Measurements from ENCODE around the gene IYD.

The IYD gene

DNA sequence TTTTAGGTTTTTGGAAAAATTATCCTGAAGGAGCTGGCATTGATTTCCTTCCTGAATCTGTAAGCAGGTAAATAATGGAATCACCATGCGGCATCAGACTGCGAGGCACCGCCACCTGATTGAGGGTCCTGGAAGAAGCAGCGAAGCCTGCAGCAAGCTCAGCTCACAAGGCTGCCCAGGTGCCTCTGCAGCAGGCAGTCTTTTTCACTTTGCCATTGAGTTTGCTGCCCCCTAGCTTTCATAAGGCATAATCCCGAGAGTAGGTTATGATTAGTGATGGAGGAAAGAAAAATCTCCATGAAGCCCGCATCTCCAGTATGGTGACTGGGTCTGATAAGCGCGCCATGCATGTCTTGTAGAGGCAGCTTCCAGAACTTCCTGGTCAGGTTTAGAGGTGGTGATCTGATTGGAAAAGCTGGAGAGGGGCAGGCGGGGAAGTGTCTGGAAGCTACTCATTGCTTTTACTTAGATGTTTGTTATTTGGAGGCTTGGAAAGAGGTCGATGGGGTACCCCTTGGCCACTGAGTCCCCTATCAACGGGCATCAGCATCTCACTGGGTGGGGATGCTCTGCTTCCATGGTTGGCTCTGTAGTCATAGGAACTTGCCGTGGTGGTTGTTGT lies 26.7 kb downstream of the IYD start:
- TF ChIP-seq, protein P1, sequence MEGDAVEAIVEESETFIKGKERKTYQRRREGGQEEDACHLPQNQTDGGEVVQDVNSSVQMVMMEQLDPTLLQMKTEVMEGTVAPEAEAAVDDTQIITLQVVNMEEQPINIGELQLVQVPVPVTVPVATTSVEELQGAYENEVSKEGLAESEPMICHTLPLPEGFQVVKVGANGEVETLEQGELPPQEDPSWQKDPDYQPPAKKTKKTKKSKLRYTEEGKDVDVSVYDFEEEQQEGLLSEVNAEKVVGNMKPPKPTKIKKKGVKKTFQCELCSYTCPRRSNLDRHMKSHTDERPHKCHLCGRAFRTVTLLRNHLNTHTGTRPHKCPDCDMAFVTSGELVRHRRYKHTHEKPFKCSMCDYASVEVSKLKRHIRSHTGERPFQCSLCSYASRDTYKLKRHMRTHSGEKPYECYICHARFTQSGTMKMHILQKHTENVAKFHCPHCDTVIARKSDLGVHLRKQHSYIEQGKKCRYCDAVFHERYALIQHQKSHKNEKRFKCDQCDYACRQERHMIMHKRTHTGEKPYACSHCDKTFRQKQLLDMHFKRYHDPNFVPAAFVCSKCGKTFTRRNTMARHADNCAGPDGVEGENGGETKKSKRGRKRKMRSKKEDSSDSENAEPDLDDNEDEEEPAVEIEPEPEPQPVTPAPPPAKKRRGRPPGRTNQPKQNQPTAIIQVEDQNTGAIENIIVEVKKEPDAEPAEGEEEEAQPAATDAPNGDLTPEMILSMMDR (IDR thresholded peaks at IDR 0.05): no peak
- H3K27me3 ChIP-seq: peaks cover 6% of the 10 kb centered on the region
- H3K36me3 ChIP-seq: no peaks in the 10 kb centered on the region
- no peaks in the 10 kb centered on the region for H3K9me3 ChIP-seq
- H3K4me3 ChIP-seq (ENCODE audit: low read depth in 1 of 2, low read length in 1 of 2): no peak overlapping the region
- no peak overlapping the region for H3K27ac ChIP-seq
- H3K4me1 ChIP-seq (ENCODE audit: control insufficient read depth in 1 of 2, insufficient read depth in 1 of 2, low read depth in 1 of 2, low read length in 1 of 2): no peaks in the 10 kb centered on the region

DNA sequence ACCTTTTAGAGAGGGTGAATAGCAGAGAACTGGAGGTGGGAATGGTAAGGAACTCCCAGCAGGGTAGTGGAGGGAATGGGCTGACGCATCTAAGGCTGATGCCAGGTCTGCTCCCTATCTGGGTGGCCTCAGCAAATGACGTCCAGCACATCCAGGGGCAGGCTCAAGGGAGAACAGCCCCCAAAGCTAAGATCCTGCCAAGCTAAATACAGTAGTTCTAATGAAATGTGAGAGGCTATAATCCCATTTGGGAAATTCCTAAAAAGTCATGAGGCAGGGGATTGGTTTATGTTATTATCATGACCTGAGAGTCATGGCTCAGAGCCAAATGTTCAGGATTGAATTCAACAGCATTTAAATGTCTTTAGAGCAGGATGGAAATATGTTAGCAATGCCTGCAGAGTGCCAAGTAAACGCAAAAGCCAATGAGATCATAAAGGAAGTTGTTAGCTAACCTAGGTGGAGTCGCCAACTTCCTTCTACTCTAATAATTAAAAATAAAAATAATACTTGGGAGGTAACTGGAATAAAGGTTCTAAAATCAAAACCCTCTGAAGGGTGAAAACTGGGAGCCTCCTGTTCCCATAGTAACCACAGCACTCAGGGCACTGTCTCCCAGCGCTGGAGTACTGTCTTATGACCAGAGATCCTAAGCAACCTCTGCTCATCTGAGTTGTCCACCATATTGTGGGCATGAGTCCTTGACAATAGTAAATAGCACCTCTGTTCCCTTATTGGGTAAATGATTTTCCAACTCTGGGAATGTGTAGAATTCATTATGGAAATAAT lies 34.8 kb downstream of the IYD start:
- Histone ChIP-seq H3K4me1 (ENCODE audit: control insufficient read depth in 1 of 2, insufficient read depth in 1 of 2, low read depth in 1 of 2, low read length in 1 of 2) (no peaks in the 10 kb centered on the region), H3K27ac (no peak overlapping the region), H3K4me3 (ENCODE audit: low read depth in 1 of 2, low read length in 1 of 2) (no peak overlapping the region), H3K27me3 (peaks cover 21% of the 10 kb centered on the region), H3K36me3 (no peaks in the 10 kb centered on the region), H3K9me3 (no peaks in the 10 kb centered on the region)
- TF ChIP-seq, protein P1 (IDR thresholded peaks at IDR 0.05): no peak

DNA sequence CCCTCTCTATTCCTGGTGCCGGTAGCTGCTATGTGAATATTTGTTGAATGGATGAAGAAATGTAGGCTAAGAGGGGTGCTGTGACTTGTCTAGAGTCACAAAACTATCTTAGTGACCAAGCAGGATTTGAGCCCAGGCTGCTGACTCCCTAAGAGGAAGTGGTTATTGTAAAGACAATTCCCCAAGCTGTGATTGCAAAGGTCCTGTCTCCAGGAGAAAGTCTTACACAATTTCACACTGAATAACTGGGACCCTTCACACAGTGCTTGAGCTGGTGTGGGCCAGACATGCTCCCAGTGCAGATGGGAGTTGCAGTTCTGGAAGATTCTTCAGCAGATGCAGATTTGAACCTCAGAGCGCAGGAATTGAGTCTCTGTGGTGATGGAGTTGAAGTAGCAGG lies 38.1 kb downstream of the IYD start:
- H3K27ac ChIP-seq: no peak overlapping the region
- TF ChIP-seq, protein P1 (IDR thresholded peaks at IDR 0.05): no peak
- H3K27me3 ChIP-seq: peaks cover 41% of the 10 kb centered on the region
- no peaks in the 10 kb centered on the region for H3K36me3 ChIP-seq
- no peak overlapping the region for H3K4me3 ChIP-seq (ENCODE audit: low read depth in 1 of 2, low read length in 1 of 2)
- no peaks in the 10 kb centered on the region for H3K9me3 ChIP-seq
- H3K4me1 ChIP-seq (ENCODE audit: control insufficient read depth in 1 of 2, insufficient read depth in 1 of 2, low read depth in 1 of 2, low read length in 1 of 2): no peaks in the 10 kb centered on the region

DNA sequence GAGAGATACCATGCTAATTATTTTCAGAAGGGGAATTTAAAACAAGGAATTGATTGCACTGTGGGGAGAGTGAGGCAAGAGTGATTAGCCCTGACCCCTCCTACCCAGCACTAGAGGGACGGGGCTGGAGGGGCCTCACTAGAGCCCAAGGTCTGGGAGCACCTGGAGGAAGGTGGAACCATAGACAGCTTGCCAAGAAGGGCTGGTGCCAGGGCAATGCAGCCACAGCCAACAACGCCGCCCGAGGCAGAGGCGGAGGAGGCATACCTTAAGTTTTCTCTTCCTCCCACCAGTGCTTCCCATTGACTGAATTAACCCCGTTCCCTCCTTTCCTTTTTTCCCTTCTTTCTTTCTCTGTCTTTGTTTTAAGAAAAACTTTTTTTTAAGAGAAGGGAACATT lies 40.0 kb downstream of the IYD start:
- H3K27ac ChIP-seq: no peak overlapping the region
- TF ChIP-seq, protein P1 (IDR thresholded peaks at IDR 0.05): no peak
- H3K4me1 ChIP-seq (ENCODE audit: control insufficient read depth in 1 of 2, insufficient read depth in 1 of 2, low read depth in 1 of 2, low read length in 1 of 2): no peaks in the 10 kb centered on the region
- H3K36me3 ChIP-seq: no peaks in the 10 kb centered on the region
- H3K27me3 ChIP-seq: peaks cover 45% of the 10 kb centered on the region
- no peak overlapping the region for H3K4me3 ChIP-seq (ENCODE audit: low read depth in 1 of 2, low read length in 1 of 2)
- H3K9me3 ChIP-seq: no peaks in the 10 kb centered on the region

DNA sequence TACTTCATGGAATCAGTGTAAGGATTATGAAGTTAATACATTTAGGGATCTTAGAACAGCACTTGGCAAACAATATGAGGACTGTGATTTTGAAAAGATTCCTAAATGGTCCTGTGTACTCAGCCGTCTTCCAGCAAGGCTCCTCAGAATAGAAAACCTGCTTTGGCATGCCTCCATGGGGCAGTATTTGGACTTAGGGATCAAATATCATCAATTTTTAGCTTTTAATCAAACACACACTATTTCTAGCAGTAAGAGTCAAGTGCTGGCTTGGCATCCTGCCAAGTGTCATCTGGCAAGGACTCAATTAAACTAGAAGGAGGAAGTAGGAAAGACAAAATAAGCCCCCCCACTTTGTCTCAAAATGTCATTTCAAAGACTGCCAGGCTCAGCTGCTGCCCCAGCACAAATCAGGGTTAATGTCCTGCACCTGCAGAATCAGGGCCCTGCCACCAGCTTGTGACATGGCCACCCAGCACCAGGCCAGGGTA lies 40.8 kb downstream of the IYD start:
- H3K36me3 ChIP-seq: no peaks in the 10 kb centered on the region
- H3K9me3 ChIP-seq: no peaks in the 10 kb centered on the region
- TF ChIP-seq, protein P1 (IDR thresholded peaks at IDR 0.05): no peak
- peaks cover 43% of the 10 kb centered on the region for H3K27me3 ChIP-seq
- no peak overlapping the region for H3K4me3 ChIP-seq (ENCODE audit: low read depth in 1 of 2, low read length in 1 of 2)
- H3K4me1 ChIP-seq (ENCODE audit: control insufficient read depth in 1 of 2, insufficient read depth in 1 of 2, low read depth in 1 of 2, low read length in 1 of 2): no peaks in the 10 kb centered on the region
- no peak overlapping the region for H3K27ac ChIP-seq

All from neutrophil (primary cell).